Stimulated activated CD4-positive, alpha-beta T cell treated with anti-CD3 and anti-CD28 coated beads, Interleukin-15, amount 100 ng/mL, for 1 hour (primary cell): ENCODE results near the gene INPP4B.
"Not testable (repeated sequence)": the region's sequence is repeated elsewhere in the genome, so short reads cannot be mapped to it uniquely, and the experiment has no call there.

Source experiments
- DNase-seq, 2 donors: peaks; one replicate each; pipeline ENCODE4 v3.0.0-alpha.2; 2020; ENCODE audit warnings: low read depth in 1 of 2, low spot score in 1 of 2

The INPP4B gene

DNA sequence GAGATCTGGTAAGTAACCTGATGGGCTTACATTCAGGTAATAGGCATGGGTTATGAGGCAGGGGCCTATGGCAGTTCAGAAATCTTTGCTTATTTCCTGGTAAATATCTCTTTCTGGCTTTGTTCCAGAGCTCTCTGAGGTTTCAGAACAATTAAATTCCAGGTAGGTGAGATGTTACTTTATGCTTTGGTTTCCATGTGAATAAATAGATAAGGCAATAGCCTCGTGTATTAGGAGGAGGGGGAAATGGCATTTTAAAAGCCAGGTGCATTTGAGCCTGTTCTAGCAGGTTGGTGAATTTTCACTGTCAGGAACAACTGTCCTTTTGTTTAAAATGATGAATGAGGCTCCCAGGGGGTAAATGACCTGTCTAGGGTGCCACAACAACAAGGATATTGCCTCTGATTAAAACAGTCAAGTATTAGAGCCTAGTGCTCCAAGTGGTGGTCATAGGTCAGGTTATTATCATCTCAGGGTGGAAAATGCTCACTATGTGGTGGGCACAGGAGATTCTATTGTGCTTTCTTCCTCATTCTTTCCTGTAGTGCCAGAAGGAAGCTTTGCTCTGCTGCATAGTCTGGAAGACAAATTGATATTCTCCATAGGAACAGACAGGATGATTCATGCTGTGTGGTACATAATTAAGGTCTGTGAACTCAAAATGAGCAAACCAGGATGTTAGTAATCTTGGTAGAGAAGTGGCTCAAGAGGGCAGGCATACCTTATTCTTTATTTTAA is 296.2 kb downstream of the INPP4B start:
- DNase-seq: no peak

DNA sequence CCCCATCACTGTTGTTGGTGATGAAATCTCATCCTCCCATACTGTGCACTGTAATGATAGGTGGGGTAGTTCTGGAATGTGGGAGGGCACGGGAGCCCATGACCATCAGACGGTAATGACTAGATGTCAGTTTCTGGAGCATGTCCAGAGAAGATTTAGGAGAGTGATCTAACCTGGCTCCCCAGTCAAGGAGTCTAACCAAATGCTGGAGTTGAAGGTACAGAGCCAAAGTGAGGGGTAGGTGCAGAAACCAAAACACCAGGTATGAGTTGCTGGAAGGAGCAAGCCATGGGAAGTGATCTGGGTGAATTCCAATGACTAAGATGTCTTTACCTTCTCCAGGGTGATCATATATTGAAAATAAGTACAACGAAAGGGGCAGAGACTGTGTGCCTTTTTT is 296.9 kb downstream of the INPP4B start:
- DNase-seq: no peak

- DNase-seq: no peak
Observed at GRCh38 chr4:142548491-142548890, 297.6 kb downstream of the INPP4B start.

DNA sequence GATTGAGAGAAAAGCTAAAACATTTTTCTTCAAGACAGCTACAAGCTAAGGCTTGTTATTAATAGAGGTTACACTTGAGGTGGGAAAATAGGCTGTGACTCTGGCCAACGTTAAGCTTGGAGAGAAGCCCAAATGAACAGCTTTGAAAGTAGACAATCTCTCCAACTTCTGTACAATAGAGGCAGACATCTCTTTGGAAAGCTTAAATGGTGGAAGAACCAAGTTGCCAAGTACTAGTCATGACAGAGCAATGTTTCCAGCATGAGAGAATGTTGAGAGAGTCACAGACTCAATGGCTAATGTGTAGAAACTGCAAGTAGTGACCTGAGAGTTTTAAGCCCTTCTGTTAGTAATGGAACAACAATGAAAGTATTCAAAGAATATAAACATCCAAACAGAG is 298.1 kb downstream of the INPP4B start:
- no peak for DNase-seq

DNA sequence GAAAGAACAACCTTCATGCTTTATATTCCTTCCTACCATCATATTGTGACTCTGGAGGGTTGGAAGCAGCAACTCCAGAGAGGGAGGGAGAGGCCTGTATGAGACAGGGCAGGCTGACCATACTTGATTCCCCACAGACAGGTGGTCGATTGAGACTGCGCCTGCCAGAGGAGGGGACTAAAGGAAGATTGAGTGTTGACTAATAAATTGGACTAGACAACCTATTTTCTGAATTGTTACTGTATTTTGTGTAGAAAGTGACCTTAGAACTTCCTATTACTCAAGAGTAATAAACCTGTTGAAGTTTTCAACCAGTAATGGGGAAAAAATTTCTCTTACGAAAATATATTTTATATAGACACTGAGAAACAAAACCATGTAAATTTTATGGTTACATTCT is 301.5 kb downstream of the INPP4B start:
- no peak for DNase-seq

GRCh38 chr4:142544039-142544438 is 302.1 kb downstream of the INPP4B start:
- no peak for DNase-seq

- no peak for DNase-seq
Observed at GRCh38 chr4:142540483-142540804, 305.7 kb downstream of the INPP4B start.

GRCh38 chr4:142539796-142540482 is 306.2 kb downstream of the INPP4B start:
- no peak for DNase-seq

- no peak for DNase-seq
Observed at GRCh38 chr4:142535009-142535408, 311.1 kb downstream of the INPP4B start.

GRCh38 chr4:142532054-142532453 is 314.0 kb downstream of the INPP4B start:
- no peak for DNase-seq

GRCh38 chr4:142530728-142531127 is 315.4 kb downstream of the INPP4B start:
- no peak for DNase-seq

DNA sequence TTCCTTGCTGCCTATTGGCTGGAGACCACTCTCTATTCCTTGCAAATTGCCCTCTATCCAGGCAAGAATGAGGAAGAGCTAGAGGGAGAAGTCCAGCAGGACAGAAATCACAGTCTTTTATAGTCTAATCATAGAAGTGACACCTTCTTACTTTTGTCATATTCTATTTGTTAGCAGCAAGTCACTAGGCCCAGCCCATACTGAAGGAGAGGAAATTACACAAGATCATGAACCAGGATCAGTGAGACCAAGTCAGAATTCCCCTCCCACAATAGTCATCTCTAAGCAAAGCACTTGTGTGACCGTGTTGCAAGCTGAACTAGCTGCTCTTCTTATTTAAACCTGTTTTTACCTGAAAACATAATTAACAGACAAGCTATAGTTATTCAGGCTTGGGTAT is 317.7 kb downstream of the INPP4B start:
- no peak for DNase-seq

- DNase-seq: no peak
Observed at GRCh38 chr4:142523111-142523510, 323.0 kb downstream of the INPP4B start.

- no peak for DNase-seq
Observed at GRCh38 chr4:142519342-142519741, 326.8 kb downstream of the INPP4B start.

GRCh38 chr4:142516686-142517526 is 329.2 kb downstream of the INPP4B start:
- DNase-seq: no peak

- no peak for DNase-seq
Observed at GRCh38 chr4:142512161-142512560, 333.9 kb downstream of the INPP4B start.

GRCh38 chr4:142509881-142510280 is 336.2 kb downstream of the INPP4B start:
- DNase-seq: no peak

- not testable (repeated sequence) for DNase-seq
Observed at GRCh38 chr4:142509381-142509780, 336.7 kb downstream of the INPP4B start.

DNA sequence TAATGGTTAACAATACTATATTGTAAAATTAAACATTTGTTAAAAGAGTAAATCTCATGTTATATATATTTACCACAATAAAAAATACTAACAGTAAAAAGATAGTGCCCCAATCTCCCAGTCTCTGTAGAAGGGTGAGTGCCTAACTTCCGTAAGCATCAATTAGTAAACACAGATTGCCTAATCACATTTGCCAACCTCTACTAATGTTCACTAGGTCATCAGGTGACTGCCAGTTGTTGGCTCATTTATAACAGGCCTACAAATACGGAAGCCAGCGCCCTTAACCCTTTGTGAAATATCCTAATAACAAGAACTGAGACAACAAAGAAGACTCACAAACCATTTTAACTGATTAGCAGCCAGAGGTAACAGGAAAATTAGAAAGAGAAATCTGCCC is 345.1 kb downstream of the INPP4B start:
- DNase-seq: no peak

GRCh38 chr4:142497606-142498005 is 348.5 kb downstream of the INPP4B start:
- no peak for DNase-seq

GRCh38 chr4:142493255-142494110 is 352.6 kb downstream of the INPP4B start:
- no peak for DNase-seq
